ENCODE data around the gene USP7. TPM values are rescaled to one million over a fixed set of nuclear protein-coding genes. Genes with fewer than 3 reads are reported as not detected.

Gene USP7
- polyA plus RNA-seq, 1 of the 3 experiments (the other 2 are of a cell fraction): 8.6 TPM

- Histone ChIP-seq H2AFZ (ENCODE audit: low read depth) (no peak overlapping the region), H3K36me3 (replicated peaks in 1 of 2; ENCODE audit: control insufficient read depth in 1 of 2, insufficient read depth in 2 of 2, low read length in 1 of 2) (peaks cover 8 to 23% of the 10 kb centered on the region in 2 experiments), H3K27me3 (ENCODE audit: insufficient read depth) (no peaks in the 10 kb centered on the region), H3K9ac (no peak overlapping the region), H3K4me1 (ENCODE audit: control insufficient read depth in 1 of 2, insufficient read depth in 2 of 2, low read depth in 1 of 2, low read length in 1 of 2) (peaks cover 7 to 11% of the 10 kb centered on the region in 2 experiments; a peak in 1 of 4 replicates), H3K27ac (ENCODE audit: low read depth in 2 of 2, low read length in 1 of 2) (no peak overlapping the region), H4K20me1 (ENCODE audit: insufficient read depth) (peaks cover 51% of the 10 kb centered on the region), H3F3A (replicated peaks; ENCODE audit: insufficient read depth) (peaks cover 5% of the 10 kb centered on the region), H3K4me3 (ENCODE audit: low read depth in 2 of 2, low read length in 1 of 2) (no peak overlapping the region), H3K9me2 (no peaks in the 10 kb centered on the region), H3K79me2 (ENCODE audit: insufficient read depth) (peaks cover 61% of the 10 kb centered on the region), H3K9me3 (no peaks in the 10 kb centered on the region), H3K4me2 (no peak overlapping the region)
- TF ChIP-seq JUND (IDR thresholded peaks at IDR 0.05) (no peak), PBX3 (IDR thresholded peaks at IDR 0.05) (no peak), POLR2AphosphoS5 (IDR thresholded peaks at IDR 0.05; ENCODE audit: low read depth, low read length) (no peak), FOXM1 (IDR thresholded peaks at IDR 0.05; ENCODE audit: low read depth) (no peak), RAD21 (IDR thresholded peaks at IDR 0.05; ENCODE audit: low read length) (no peak), EZH2phosphoT487 (IDR thresholded peaks at IDR 0.05; ENCODE audit: borderline replicate concordance, low read depth) (no peak), CHD2 (IDR thresholded peaks at IDR 0.05; ENCODE audit: low read length, partially characterized antibody) (no peak), TCF12 (IDR thresholded peaks at IDR 0.05) (no peak), NFIC (IDR thresholded peaks at IDR 0.05; ENCODE audit: borderline replicate concordance) (no peak), TAF1 (IDR thresholded peaks at IDR 0.05; ENCODE audit: borderline replicate concordance, low read depth, low read length) (no peak)
- DNase-seq: no peak
- 96% methylated on average over 22 of the region's 31 CpGs for WGBS (ENCODE audit: low lambda C conversion rate)
- POLR2A ChIA-PET: no interaction called here
- CTCF ChIA-PET: interaction anchor here (1.4 to 1.6 kb wide), 3 partner anchors 12 to 149 kb away, joined by 3 to 7 read pairs (median 4); no protein-coding TSS in a partner anchor
Measured at GRCh38 chr16:8858994-8859912, 104.5 kb downstream of the USP7 start.

- ChIA-PET POLR2A (interaction anchor here (0.8 kb wide), 1 partner anchor 199 kb away, joined by 6 read pairs; no protein-coding TSS in a partner anchor), CTCF (interaction anchor here (1.1 kb wide), 1 partner anchor 24 kb away, joined by 6 read pairs; no protein-coding TSS in a partner anchor)
- Histone ChIP-seq H3K4me3 (ENCODE audit: low read depth in 2 of 2, low read length in 1 of 2) (no peak overlapping the region), H3K79me2 (ENCODE audit: insufficient read depth) (peaks cover 39% of the 10 kb centered on the region), H3K4me2 (no peak overlapping the region), H2AFZ (ENCODE audit: low read depth) (no peak overlapping the region), H4K20me1 (ENCODE audit: insufficient read depth) (peaks cover 26% of the 10 kb centered on the region; the same call in 1 of the 2 replicates), H3K27ac (ENCODE audit: low read depth in 2 of 2, low read length in 1 of 2) (no peak overlapping the region), H3K4me1 (ENCODE audit: control insufficient read depth in 1 of 2, insufficient read depth in 2 of 2, low read depth in 1 of 2, low read length in 1 of 2) (no peaks in the 10 kb centered on the region; a peak in 1 of 4 replicates), H3K9ac (no peak overlapping the region), H3K36me3 (replicated peaks in 1 of 2; ENCODE audit: control insufficient read depth in 1 of 2, insufficient read depth in 2 of 2, low read length in 1 of 2) (peaks cover 20 to 30% of the 10 kb centered on the region in 2 experiments), H3F3A (replicated peaks; ENCODE audit: insufficient read depth) (peaks cover 20% of the 10 kb centered on the region), H3K9me3 (no peaks in the 10 kb centered on the region), H3K27me3 (ENCODE audit: insufficient read depth) (no peaks in the 10 kb centered on the region), H3K9me2 (no peaks in the 10 kb centered on the region)
- 61% methylated on average over 5 of the region's 5 CpGs for WGBS (ENCODE audit: low lambda C conversion rate)
- no peak for DNase-seq
- TF ChIP-seq SMC3 (IDR thresholded peaks at IDR 0.05; ENCODE audit: low read depth, low read length) (no peak), FOXJ3 (CRISPR knock-in tag; IDR thresholded peaks at IDR 0.05) (no peak), ZBTB33 (IDR thresholded peaks at IDR 0.05; ENCODE audit: borderline replicate concordance, low read depth) (no peak), YY1 (IDR thresholded peaks at IDR 0.05; ENCODE audit: low read depth) (no peak), NFIC (IDR thresholded peaks at IDR 0.05; ENCODE audit: borderline replicate concordance) (no peak), MXI1 (IDR thresholded peaks at IDR 0.05; ENCODE audit: low read depth, low read length) (no peak), USF1 (IDR thresholded peaks at IDR 0.05; ENCODE audit: borderline replicate concordance, low read depth) (no peak), RXRA (IDR thresholded peaks at IDR 0.05; ENCODE audit: borderline replicate concordance, low read depth) (no peak), FOSL2 (IDR thresholded peaks at IDR 0.05; ENCODE audit: borderline replicate concordance, low read depth) (no peak), GATA2 (CRISPR knock-in tag; IDR thresholded peaks at IDR 0.05) (no peak), TAF1 (IDR thresholded peaks at IDR 0.05; ENCODE audit: borderline replicate concordance, low read depth, low read length) (no peak), GABPA (IDR thresholded peaks at IDR 0.05; ENCODE audit: low read depth) (no peak), USF2 (IDR thresholded peaks at IDR 0.05; ENCODE audit: borderline replicate concordance, low read depth, low read length) (no peak)
Measured at GRCh38 chr16:8855972-8856371, 107.7 kb downstream of the USP7 start.
